ENCODE measurements around the gene AQP9.
"Not testable (repeated sequence)": the region's sequence is repeated elsewhere in the genome, so short reads cannot be mapped to it uniquely, and the experiment has no call there.

The AQP9 gene, protein sequence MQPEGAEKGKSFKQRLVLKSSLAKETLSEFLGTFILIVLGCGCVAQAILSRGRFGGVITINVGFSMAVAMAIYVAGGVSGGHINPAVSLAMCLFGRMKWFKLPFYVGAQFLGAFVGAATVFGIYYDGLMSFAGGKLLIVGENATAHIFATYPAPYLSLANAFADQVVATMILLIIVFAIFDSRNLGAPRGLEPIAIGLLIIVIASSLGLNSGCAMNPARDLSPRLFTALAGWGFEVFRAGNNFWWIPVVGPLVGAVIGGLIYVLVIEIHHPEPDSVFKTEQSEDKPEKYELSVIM

GRCh38 chr15:58138106-58138505, at the start of gene AQP9:
AQP9 (plus strand) TSS chr15:58138381; CDS start chr15:58138566, 185 bp downstream.
- no peak for DNase-seq

- DNase-seq: no peak
Observed at GRCh38 chr15:58095415-58095814, 42.8 kb upstream of the AQP9 start.

GRCh38 chr15:58096529-58097084, 41.6 kb upstream of the AQP9 start:
- DNase-seq: no peak

DNA sequence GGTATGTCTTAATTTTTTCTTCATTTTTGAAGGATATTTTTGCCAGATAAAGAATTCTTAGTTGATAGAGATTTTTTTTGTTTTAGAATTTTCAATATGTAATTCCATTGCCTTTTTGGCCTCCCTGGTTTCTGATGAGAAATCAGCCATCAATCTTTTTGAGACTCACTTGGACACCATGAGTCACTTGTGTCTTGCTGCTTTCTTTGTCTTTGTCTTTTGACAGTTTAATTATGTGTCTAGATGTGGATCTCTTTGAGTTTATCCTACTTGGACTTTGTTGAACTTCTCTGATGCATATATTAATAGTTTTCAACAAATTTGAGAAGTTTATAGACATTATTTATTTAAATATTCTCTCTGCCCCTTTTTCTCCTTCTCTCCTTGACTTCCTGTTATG, 34.7 kb upstream of the AQP9 start:
- no peak for DNase-seq

- DNase-seq: no peak
Observed at GRCh38 chr15:58108117-58108516, 30.1 kb upstream of the AQP9 start.

GRCh38 chr15:58109419-58109818, 28.8 kb upstream of the AQP9 start:
- DNase-seq: no peak

GRCh38 chr15:58110999-58111717, 27.0 kb upstream of the AQP9 start:
- DNase-seq: no peak

GRCh38 chr15:58111718-58112104, 26.5 kb upstream of the AQP9 start:
- DNase-seq: no peak

DNA sequence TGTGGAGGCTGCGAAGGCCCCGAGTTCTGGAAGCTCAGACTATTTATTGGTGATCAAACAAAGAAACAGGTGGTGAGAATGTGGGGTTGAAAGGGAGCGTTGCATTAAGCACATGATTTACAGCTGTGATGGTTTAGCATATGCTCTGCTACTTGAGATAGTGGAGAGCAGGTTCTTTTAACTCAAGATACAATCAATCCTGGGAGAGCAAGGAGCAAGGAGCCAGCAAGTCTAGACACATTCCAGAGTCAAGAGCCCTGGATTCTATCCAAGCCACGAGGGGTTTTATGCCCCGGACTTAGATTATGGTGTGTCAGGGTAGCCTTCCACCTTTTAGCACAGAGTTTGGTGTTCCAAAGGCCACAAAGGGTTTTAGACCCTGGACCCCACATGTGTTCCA, 24.8 kb upstream of the AQP9 start:
- DNase-seq: not testable (repeated sequence)

- no peak for DNase-seq
Observed at GRCh38 chr15:58114388-58114787, 23.8 kb upstream of the AQP9 start.

GRCh38 chr15:58114812-58115211, 23.4 kb upstream of the AQP9 start:
- no peak for DNase-seq

DNA sequence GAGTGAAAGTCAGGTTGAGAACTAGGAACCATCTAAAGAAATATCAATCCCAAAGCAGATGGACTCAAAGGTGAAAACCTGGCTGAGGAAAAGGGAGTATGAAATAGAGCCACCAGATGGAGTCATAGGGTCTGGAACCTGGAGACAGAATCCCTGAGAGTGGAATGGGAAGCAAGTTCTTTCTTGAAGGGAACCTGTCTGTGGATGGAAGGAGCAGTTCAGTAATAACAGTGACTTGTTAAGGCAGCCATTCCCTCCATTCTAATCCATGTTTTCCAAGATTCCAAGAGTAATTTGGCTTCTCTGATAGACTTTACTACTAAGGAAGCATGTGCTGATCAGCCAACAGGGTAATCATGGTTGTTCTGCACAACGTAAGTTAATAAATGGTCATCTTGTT, 22.5 kb upstream of the AQP9 start:
- no peak for DNase-seq

GRCh38 chr15:58117619-58118018, 20.6 kb upstream of the AQP9 start:
- no peak for DNase-seq

DNA sequence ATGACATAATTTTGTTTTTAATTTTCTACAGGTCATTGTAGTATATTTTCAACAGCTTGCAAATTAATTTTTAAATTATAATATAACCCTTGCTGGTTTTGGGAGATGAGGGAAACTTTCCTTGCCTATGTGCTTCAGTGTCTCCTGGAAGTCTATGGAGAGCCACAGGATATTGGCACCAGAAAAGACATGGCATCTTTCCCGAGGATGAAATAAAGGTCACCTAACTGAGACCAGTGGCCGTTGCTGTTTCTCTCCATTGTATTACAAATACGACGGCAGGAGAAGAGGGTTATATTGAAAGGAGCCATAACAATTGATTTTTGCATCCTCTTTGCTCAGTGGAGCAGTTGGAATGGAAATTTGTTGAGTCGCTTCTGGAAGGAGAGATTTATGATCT, 19.9 kb upstream of the AQP9 start:
- DNase-seq: no peak

DNA sequence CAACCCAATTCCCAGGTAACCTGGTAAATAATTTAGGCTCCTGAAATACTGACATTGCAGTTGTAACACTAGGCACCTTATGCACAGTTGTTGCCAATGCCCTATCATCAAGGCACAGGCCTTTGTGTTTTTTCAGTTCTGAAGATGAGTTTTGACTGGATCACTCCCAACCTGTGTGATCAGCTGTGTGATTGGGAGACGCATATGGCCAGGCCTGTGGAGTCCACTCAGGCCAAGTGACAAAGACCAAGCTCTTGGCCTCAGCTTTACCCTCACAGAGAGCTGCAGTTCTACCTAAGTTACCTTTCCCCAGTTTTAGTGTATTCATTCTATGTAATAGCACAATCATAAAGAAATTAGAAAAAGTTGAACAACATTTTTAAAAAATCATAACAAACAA, 19.2 kb upstream of the AQP9 start:
- DNase-seq: no peak

DNA sequence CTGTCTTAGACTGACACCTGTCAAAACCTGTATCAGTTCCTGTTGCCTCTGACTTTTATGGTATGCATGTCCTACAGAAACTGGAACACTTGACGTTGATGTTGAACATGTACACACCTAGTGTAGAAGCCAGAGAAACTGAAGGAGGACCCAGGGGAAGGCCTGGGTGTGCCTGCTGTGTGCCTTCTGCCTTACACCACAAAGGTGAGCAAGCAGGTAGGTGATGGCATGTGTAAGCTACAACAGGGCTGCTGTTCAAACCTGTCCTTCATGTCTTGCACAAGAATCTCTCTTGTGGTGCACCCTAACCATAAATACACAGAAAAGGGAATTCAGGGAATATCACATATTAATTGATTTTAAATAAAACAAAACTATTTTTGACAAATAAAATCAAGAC, 13.6 kb upstream of the AQP9 start:
- no peak for DNase-seq

DNA sequence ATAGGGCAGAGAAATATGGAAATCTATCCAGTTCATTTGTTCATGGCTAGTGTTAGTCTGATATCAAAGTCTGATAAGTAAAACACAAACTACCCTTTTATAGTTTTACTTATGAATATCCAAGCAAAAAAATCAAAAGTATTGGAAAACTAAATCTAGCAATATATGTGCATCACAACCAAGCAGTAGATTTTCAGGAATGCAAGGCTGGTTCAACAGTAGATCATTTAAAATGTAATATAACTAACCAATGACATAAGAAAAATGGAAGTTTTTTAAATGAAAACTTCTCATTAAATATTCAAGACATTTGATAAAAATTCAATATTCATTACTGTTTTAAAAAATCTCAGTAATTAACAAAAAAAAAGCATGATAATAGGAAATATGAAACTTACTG, 12.8 kb upstream of the AQP9 start:
- DNase-seq: no peak

DNA sequence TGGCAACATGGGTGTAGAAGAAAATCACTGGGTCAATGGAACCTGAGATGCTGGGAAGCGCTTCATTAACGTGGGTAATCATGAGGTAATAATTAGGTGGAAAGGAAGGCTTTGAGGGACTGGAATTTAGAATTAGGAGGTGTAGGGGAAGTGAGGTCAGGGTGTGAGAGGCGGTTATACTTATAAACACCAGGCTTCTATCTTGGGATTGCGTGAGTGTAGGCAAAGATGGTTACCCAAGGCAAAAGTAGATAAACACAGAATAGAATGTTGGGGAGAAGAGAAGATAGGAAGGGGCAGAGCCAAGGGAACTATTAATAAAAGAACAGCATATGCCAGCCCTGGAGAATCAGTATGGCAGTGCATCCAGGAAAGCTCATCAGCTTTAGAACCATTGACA, 3.3 kb upstream of the AQP9 start:
- DNase-seq: no peak

DNA sequence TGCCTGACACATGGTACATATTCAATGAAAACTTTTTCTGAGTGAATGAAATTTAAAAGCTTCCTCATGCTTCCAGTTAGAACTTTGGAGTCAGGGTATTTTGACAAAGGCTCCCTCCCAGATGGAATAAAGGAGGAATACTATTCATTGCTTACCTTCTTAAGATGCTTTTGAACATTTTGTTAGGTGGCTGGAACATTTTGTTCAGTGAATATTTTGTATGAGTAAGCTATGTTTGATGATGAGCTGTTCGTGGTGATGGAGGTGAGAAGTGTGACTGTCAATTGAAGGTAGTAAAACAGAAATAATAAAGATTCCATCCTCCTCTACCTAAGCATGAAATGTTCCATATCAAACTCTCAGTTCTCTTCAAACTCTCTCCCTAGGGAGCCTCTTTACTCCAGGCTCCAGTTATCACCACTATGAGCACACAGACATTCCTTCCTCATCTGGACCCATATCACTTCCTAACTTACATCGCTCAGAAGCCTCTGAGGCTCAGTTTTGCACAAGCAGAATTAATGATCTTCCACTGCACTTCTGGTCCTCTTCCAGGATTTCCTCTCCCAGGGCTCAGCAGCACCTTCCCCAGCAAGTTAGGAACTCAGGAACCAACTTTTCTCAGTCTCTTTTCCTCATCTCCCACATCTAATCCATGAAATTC, 2.5 kb upstream of the AQP9 start:
- no peak for DNase-seq

- DNase-seq: no peak
Observed at GRCh38 chr15:58136731-58137130, 1.4 kb upstream of the AQP9 start.

DNA sequence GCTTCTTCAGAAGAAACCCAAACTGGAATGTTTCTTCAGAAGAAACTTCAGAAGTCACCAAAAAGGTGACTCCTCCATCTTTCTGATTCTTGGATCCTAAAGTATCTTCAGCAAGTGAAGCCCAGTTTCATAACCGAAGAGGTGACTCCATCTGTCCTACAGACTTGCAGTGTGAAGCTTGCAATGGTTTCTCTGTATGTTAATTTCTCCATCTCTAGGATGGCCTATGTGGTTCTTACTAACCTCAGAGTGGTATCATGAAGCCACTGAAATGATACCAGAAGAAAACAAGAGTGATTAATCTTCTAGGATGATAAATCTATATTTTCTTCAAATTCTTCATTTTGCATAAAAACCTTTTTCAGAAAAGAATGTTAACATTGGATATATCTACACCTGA, 495 bp upstream of the AQP9 start:
- no peak for DNase-seq

DNA sequence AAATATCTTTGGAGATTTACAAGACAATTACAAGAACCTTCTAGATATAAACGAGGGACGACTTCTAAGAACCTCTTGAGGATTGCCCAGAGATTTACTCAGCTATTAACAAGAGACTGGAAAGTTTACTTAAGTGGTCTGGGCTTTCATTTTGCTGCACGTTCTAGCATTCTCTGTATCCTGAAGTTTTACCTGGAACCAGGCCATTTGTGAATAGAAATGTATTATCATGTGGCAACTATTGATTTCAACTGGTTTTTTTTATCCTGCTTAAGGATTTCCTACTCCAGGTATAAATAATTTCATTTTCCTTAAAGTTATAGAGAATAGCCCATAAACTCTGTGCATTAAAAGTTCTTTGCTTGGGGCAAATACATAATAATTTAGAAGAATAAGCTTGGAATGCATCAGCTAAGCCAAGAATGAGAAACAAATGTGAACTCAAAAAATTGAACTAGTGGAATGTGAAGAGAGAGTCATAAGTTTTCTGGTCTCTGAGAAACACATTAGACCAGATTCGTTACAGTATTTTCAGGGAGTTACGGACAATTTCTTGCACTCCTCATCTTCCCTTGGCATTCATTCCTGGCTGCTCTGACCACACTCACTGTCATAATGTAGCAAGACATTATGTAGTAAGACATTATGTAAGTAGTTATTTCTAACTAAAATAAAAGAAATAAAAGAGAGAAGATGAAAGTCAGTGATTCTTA, 1.3 kb downstream of the AQP9 start:
- no peak for DNase-seq

- DNase-seq: no peak
Observed at GRCh38 chr15:58139989-58140522, 1.9 kb downstream of the AQP9 start.

All from HCEC 1CT (cell line).